ENCODE data around the gene ADGRG3. TPM values are rescaled to one million over a fixed set of nuclear protein-coding genes. Genes with fewer than 3 reads are reported as not detected.

ADGRG3 gene
- total and polyA plus RNA-seq, 10 of the 15 experiments (the other 5 are each of a cell fraction or from before 2014, with no cell fraction given), result 0.10 to 0.11 (median 0.10) TPM; not detected in 7

GRCh38 chr16:57690782-57691471 lies 22.8 kb downstream of the ADGRG3 start (continued):
- TF ChIP-seq CUX1 (IDR thresholded peaks at IDR 0.05; ENCODE audit: insufficient replicate concordance, low read depth, low read length), result no peak
- no peak for TF ChIP-seq MTA2 (IDR thresholded peaks at IDR 0.05; ENCODE audit: low read depth)
- TF ChIP-seq SUZ12 (IDR thresholded peaks at IDR 0.05; ENCODE audit: unreplicated experiment), result no peak
- no peak for TF ChIP-seq CREB1 (IDR thresholded peaks at IDR 0.05; ENCODE audit: low read depth)
- no peak for TF ChIP-seq FOXK2 (IDR thresholded peaks at IDR 0.05)
- no peak for TF ChIP-seq LARP7 (IDR thresholded peaks at IDR 0.05)
- no peak for TF ChIP-seq TBL1XR1 (IDR thresholded peaks at IDR 0.05; ENCODE audit: low read depth, low read length)
- no peak for TF ChIP-seq BACH1 (IDR thresholded peaks at IDR 0.05; ENCODE audit: borderline replicate concordance)

- ATAC-seq (no peak), FAIRE-seq (no peak), DNase-seq (ENCODE audit: low read depth, low spot score) (no peak)
- in situ Hi-C loops (cut with MboI), result no loop called here
- Histone ChIP-seq H3K36me3 (ENCODE audit: control insufficient read depth in 2 of 2, insufficient read depth in 2 of 2, low read length in 1 of 2) (no peaks in the 10 kb centered on the region), H3K4me3 (no peak overlapping the region), H3K79me2 (ENCODE audit: control insufficient read depth, insufficient read depth, low read length) (no peaks in the 10 kb centered on the region), H3K4me2 (ENCODE audit: control insufficient read depth, insufficient read depth) (no peak overlapping the region), H4K20me1 (ENCODE audit: control insufficient read depth, insufficient read depth) (no peaks in the 10 kb centered on the region), H3K27ac (ENCODE audit: control insufficient read depth, insufficient read depth) (no peak overlapping the region), H3K9ac (ENCODE audit: control insufficient read depth, insufficient read depth, low read length) (no peak overlapping the region), H2AFZ (ENCODE audit: control insufficient read depth, low read depth, low read length) (no peak overlapping the region), H3K27me3 (replicated peaks in 1 of 2; ENCODE audit: control insufficient read depth in 2 of 2, insufficient read depth in 2 of 2, low read length in 1 of 2) (no peaks in the 10 kb centered on the region), H3K4me1 (ENCODE audit: control insufficient read depth, insufficient read depth, low read length) (peaks cover 17% of the 10 kb centered on the region), H3K9me3 (replicated peaks; ENCODE audit: control insufficient read depth, insufficient read depth, low read length) (no peaks in the 10 kb centered on the region)
- intact Hi-C loops (cut with micrococcal nuclease; ENCODE audit: unreplicated experiment), result no loop called here
- ChIA-PET RAD21 (ENCODE audit: unreplicated experiment) (no interaction called here), SMC1A (ENCODE audit: uncharacterized antibody, unreplicated experiment) (no interaction called here), POLR2A (no interaction called here), CTCF (no interaction called here)
- WGBS (ENCODE audit: insufficient coverage, insufficient replicate concordance, low lambda C conversion rate, missing lambda C conversion rate), result 71% methylated on average over 2 of the region's 2 CpGs
- BruUV-seq (replicated peaks), result no TSS peak
- TF ChIP-seq TCF12 (IDR thresholded peaks at IDR 0.05; ENCODE audit: low read depth, low read length) (no peak), IKZF1 (conservative IDR thresholded peaks at IDR 0.05) (no peak), NFYA (IDR thresholded peaks at IDR 0.05; ENCODE audit: borderline replicate concordance, low read depth, low read length) (no peak), ZZZ3 (IDR thresholded peaks at IDR 0.05; ENCODE audit: control insufficient read depth, insufficient read length, low read depth) (no peak), BCL3 (IDR thresholded peaks at IDR 0.05; ENCODE audit: borderline replicate concordance, insufficient read depth, low read depth, low read length, poor library complexity, severe bottlenecking) (no peak), SMARCA5 (IDR thresholded peaks at IDR 0.05) (no peak), MXI1 (IDR thresholded peaks at IDR 0.05; ENCODE audit: low read depth, low read length) (no peak), MAX (IDR thresholded peaks at IDR 0.05; ENCODE audit: low read depth, low read length) (no peak), SIN3A (IDR thresholded peaks at IDR 0.05; ENCODE audit: low read depth, low read length) (no peak), YBX1 (IDR thresholded peaks at IDR 0.05) (no peak), NFXL1 (IDR thresholded peaks at IDR 0.05; ENCODE audit: borderline replicate concordance) (no peak)
Measured at GRCh38 chr16:57692636-57693035, 24.5 kb downstream of the ADGRG3 start.
